Transverse colon (tissue), 4 donors: ENCODE measurements around the gene TRIM3.

Experiments used
- CTCF ChIP-seq, 5 experiments: fragments of 200-600 bp in 3 of 5; fragments of 450-650 bp in 2 of 5; sonication (generic) in 3 of 5; IDR thresholded peaks; 1 replicate in 2 of 5; 2 replicates in 3 of 5; pipeline ENCODE4 v1.5.1; 2016 to 2017; ENCODE audit warnings: antibody characterized with exemption in 5 of 5, inconsistent platforms in 3 of 5, mild to moderate bottlenecking in 2 of 5, moderate library complexity in 1 of 5
- POLR2A ChIP-seq: fragments of 450-650 bp; IDR thresholded peaks from one replicate; pipeline ENCODE4 v1.6.1; 2016; ENCODE audit warnings: antibody characterized with exemption, mild to moderate bottlenecking, moderate library complexity
- POLR2AphosphoS5 ChIP-seq, 3 donors: sonication (generic); formaldehyde crosslinking; IDR thresholded peaks; one replicate each; pipeline ENCODE4 v1.6.1; 2016; ENCODE audit warnings: antibody characterized with exemption in 3 of 3

DNA sequence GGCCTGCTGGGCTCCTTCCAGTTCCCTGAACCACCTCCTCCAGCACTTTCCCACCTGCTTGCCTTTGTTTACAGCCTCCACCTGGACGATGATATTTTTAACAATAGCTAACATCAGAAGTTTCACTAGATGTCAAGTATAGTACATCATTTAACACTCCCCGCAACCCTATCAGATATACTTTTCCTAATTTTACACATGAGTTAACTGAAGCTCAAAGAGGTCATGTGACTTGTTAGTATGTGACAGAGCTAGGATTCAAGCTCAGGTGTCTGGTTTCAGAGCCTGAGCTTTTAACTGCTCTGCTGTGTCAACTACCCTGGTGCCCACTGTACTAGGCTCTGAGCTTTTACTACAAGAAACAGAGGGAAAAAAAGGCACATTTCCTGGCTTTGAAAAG lies 18.7 kb downstream of the TRIM3 start:
- TF ChIP-seq CTCF (IDR thresholded peaks at IDR 0.05) = no peak
- TF ChIP-seq POLR2A = no peak
- no peak for TF ChIP-seq POLR2AphosphoS5 (IDR thresholded peaks at IDR 0.05)
